SH-SY5Y (cell line): ENCODE data around the gene NAA25.

ENCODE experiments used
- GATA2 ChIP-seq: IDR thresholded peaks from 2 replicates; pipeline ENCODE4 v1.6.1; 2011; ENCODE audit warnings: mild to moderate bottlenecking, low read depth, low read length
- GATA3 ChIP-seq: IDR thresholded peaks from 2 replicates; pipeline ENCODE4 v1.6.1; 2011; ENCODE audit warnings: low read depth, mild to moderate bottlenecking, low read length, moderate library complexity

DNA sequence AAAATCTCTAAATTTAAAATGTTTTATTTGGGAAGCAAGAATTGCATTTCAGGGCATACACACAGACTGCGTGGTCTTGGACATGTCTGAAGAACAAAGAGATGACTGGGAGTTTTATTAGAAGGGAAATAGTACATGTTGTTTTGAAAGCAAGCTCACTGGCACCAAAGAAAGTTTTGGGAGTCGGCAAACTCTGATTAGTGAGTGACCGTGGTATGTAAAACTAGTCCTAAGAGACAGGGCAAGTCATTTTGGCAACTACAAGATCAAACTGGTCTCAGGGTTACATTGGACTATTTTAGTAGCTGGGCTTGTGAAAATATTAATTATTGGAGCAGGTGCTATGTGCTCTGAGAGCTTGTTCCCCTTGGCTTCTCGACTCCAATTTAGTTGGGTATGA is 110.6 kb downstream of the NAA25 start:
- TF ChIP-seq GATA3 (no peak), GATA2 (no peak)
